ENCODE data around the gene GMCL2.

The GMCL2 gene

GRCh38 chr5:178150977-178151734 lies 36.0 kb downstream of the GMCL2 start:
- DNase-seq (ENCODE audit: low read depth) = no peak
- no peak overlapping the region for H3K4me3 ChIP-seq (ENCODE audit: low read depth, low read length)
- no peak for TF ChIP-seq CTCF (IDR thresholded peaks at IDR 0.05; ENCODE audit: low read depth, low read length, missing control alignments)

DNA sequence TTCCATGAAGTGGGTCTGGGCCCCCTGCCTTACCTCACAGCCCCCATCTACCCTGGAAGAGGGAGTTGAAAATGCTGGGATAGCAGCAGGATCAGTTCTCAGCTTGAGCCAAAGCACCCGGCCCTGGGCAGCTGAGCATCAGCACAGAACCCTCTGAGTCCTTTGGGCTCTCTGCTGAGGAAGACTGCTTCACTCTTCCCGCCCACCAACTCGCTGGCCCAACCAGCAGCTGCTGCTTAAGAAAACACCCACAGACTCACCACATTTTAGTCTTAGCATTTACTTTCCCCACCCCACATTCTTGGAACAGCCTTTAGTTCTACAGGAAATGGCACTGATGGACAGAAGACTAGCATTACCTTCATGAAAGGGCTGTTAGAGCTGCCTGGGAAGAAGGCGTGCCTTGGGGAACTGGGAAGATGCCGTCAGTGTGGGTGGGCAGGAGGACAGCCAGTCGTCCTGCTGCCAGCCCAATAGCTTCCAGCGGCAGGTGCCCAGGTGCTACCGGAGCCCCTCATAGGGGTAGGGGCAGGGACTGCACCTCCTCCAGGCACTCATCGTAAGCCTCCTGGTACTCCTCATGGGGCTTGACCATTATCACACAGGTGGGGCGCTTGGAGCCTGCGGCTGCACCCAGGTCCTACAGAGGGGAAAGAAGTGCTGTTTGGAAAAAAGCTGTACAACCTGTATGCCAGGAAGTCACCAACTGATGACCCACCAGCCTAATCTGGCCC lies 37.8 kb downstream of the GMCL2 start:
- no peak for DNase-seq (ENCODE audit: low read depth)
- TF ChIP-seq CTCF (IDR thresholded peaks at IDR 0.05; ENCODE audit: low read depth, low read length, missing control alignments) = no peak

DNA sequence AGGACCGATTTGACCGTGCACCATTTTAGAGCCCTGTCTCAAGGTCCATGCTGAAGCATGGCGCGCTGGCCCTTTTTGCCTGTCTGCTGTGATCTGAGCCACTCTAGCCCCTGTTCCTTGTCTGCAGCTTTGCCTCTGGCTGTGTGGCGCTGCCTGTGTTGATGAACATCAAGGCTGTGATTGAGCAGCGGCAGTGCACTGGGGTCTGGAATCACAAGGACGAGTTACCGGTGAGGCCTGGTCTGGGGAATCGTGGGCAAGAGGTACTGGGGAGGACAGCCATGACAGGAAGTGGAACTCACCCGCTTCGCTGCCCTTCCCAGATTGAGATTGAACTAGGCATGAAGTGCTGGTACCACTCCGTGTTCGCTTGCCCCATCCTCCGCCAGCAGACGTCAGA lies 39.8 kb downstream of the GMCL2 start:
- no peak for DNase-seq (ENCODE audit: low read depth)
- H3K4me3 ChIP-seq (ENCODE audit: low read depth, low read length) = no peak overlapping the region
- no peak for TF ChIP-seq CTCF (IDR thresholded peaks at IDR 0.05; ENCODE audit: low read depth, low read length, missing control alignments)

More for the DNA sequence above, 37.8 kb downstream of the GMCL2 start:
- no peak overlapping the region for H3K4me3 ChIP-seq (ENCODE audit: low read depth, low read length)

GRCh38 chr5:178145965-178146820 lies 41.0 kb downstream of the GMCL2 start:
- TF ChIP-seq CTCF (IDR thresholded peaks at IDR 0.05; ENCODE audit: low read depth, low read length, missing control alignments) = peak; percentile 88
- peak; percentile 30 for DNase-seq (ENCODE audit: low read depth)
- no peak overlapping the region for H3K4me3 ChIP-seq (ENCODE audit: low read depth, low read length)

- no peak overlapping the region for H3K4me3 ChIP-seq (ENCODE audit: low read depth, low read length)
- no peak for TF ChIP-seq CTCF (IDR thresholded peaks at IDR 0.05; ENCODE audit: low read depth, low read length, missing control alignments)
- no peak for DNase-seq (ENCODE audit: low read depth)
Observed at GRCh38 chr5:178143901-178144300, 43.3 kb downstream of the GMCL2 start.

DNA sequence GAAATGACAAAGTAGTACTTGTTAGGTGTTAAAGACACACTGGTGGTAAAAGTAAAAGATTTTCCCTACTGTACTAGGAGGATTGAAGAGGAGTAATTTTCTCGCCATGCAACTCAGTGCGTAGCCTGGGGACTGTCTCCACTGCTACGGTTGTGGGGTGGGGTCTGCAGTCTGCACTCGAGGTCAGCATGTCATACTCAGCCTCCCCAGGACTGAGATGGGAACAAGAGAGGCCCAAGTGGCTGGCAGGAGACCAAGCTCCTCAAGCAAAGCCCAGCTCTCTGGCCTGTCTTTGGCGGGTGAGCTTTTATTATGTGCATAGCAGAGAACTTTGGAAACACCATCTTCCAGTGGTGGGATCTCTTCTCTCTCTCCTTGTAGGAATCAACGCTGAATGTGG lies 43.9 kb downstream of the GMCL2 start:
- no peak overlapping the region for H3K4me3 ChIP-seq (ENCODE audit: low read depth, low read length)
- no peak for TF ChIP-seq CTCF (IDR thresholded peaks at IDR 0.05; ENCODE audit: low read depth, low read length, missing control alignments)
- no peak for DNase-seq (ENCODE audit: low read depth)
